ENCODE data around the gene HAPLN1. TPM values are rescaled to one million over a fixed set of nuclear protein-coding genes. Genes with fewer than 3 reads are reported as not detected.

The HAPLN1 gene
- not detected in 2 replicates for total RNA-seq

GRCh38 chr5:83720836-83721537 is at the start of gene HAPLN1:
Gene HAPLN1 (minus strand): TSS chr5:83720855. CDS start chr5:83673523, 47,332 bp downstream.

Other genes starting within 250 kb of the HAPLN1 start
- gene VCAN, start 249.1 kb downstream of the HAPLN1 start, total RNA-seq: 3.4 and 4.8 TPM in 2 replicates

Data from mammary microvascular endothelial cell (primary cell).